ENCODE measurements around the gene CIC.

GRCh38 chr19:42293948-42294347 is 24.9 kb downstream of the CIC start:
- TF ChIP-seq CTCF (IDR thresholded peaks at IDR 0.05) (no peak), POLR2A (IDR thresholded peaks at IDR 0.05) (no peak)
